GM23248 (cell line): ENCODE measurements around the gene CSTPP1.

ENCODE experiments used
- EZH2 ChIP-seq: fragments of 200-600 bp; sonication (generic); IDR thresholded peaks from 2 replicates; pipeline ENCODE4 v1.6.1; 2018; ENCODE audit warnings: antibody characterized with exemption, mild to moderate bottlenecking; ENCODE audit not compliant: insufficient read depth, poor library complexity, severe bottlenecking
- EZH2phosphoT487 ChIP-seq: fragments of 200-600 bp; sonication (generic); IDR thresholded peaks from 2 replicates; pipeline ENCODE4 v1.6.1; 2018; ENCODE audit warnings: antibody characterized with exemption, moderate library complexity, mild to moderate bottlenecking, low read depth; ENCODE audit not compliant: insufficient read depth

GRCh38 chr11:47104261-47104950 is 167.8 kb downstream of the CSTPP1 start:
- TF ChIP-seq EZH2 (no peak), EZH2phosphoT487 (no peak)
